ENCODE data around the gene RNASE4. TPM values are rescaled to one million over a fixed set of nuclear protein-coding genes. Genes with fewer than 3 reads are reported as not detected.
A peak's percentile ranks its signal among the peaks of the same experiment; 100 is the strongest.
"Not testable (repeated sequence)": the region's sequence is repeated elsewhere in the genome, so short reads cannot be mapped to it uniquely, and the experiment has no call there.

Gene RNASE4
- 100 to 1,000 TPM in 1 of 2 donors, 10 to 100 TPM in 1; 71.6 to 150 TPM for total RNA-seq

GRCh38 chr14:20683891-20684661 lies at the start of gene RNASE4:
Gene RNASE4 (plus strand): TSS chr14:20684560. CDS start chr14:20699372, 14,812 bp downstream.
- no peaks in the 10 kb centered on the region for H3K9me3 ChIP-seq
- H3K27ac ChIP-seq: peak within 1 kb of the TSS; percentile 99 to 100
- DNase-seq (ENCODE audit: low spot score): peak; percentile 93
- peak within 1 kb of the TSS; percentile 65 to 73 for H3K4me3 ChIP-seq
- intact Hi-C loops (cut with DNase I): loop anchor here (2.0 to 5.0 kb wide), 6 partner anchors 52 to 418 kb away; partner anchors contain the start of genes PARP2, PIP4P1, TEP1 and TMEM253
- no peaks in the 10 kb centered on the region for H3K36me3 ChIP-seq
- WGBS: under 1% methylated on average over 39 of the region's 42 CpGs
- TF ChIP-seq POLR2A (IDR thresholded peaks at IDR 0.05) (peak; percentile 79), POLR2AphosphoS5 (IDR thresholded peaks at IDR 0.05) (peak; percentile 83), CTCF (IDR thresholded peaks at IDR 0.05) (no peak)
- H3K4me1 ChIP-seq (replicated peaks): no peaks in the 10 kb centered on the region
- H3K27me3 ChIP-seq (replicated peaks; ENCODE audit: insufficient read depth): no peaks in the 10 kb centered on the region

GRCh38 chr14:20641591-20641990 lies 42.8 kb upstream of the RNASE4 start, which contains the start of gene OR6S1:
Gene OR6S1 (minus strand): TSS chr14:20641691. CDS start chr14:20641691, 0 bp downstream.
- intact Hi-C loops (cut with DNase I): no loop called here
- H3K4me1 ChIP-seq (replicated peaks): no peaks in the 10 kb centered on the region
- no peak for TF ChIP-seq CTCF (IDR thresholded peaks at IDR 0.05)
- no peak for TF ChIP-seq POLR2A (IDR thresholded peaks at IDR 0.05)
- H3K27me3 ChIP-seq (replicated peaks; ENCODE audit: insufficient read depth): no peaks in the 10 kb centered on the region
- 78% methylated on average over 2 of the region's 2 CpGs for WGBS
- H3K36me3 ChIP-seq: no peaks in the 10 kb centered on the region
- no peak for DNase-seq (ENCODE audit: low spot score)
- no peak within 1 kb of the TSS for H3K4me3 ChIP-seq
- no peak within 1 kb of the TSS for H3K27ac ChIP-seq
- no peaks in the 10 kb centered on the region for H3K9me3 ChIP-seq

- H3K27ac ChIP-seq: no peak overlapping the region
- WGBS: 89% methylated on average over 7 of the region's 7 CpGs
- H3K4me3 ChIP-seq: no peak overlapping the region
- H3K4me1 ChIP-seq (replicated peaks): no peaks in the 10 kb centered on the region
- H3K9me3 ChIP-seq: no peaks in the 10 kb centered on the region
- no peaks in the 10 kb centered on the region for H3K36me3 ChIP-seq
- DNase-seq (ENCODE audit: low spot score): no peak
- H3K27me3 ChIP-seq (replicated peaks; ENCODE audit: insufficient read depth): no peaks in the 10 kb centered on the region
- intact Hi-C loops (cut with DNase I): no loop called here
- no peak for TF ChIP-seq POLR2A (IDR thresholded peaks at IDR 0.05)
Measured at GRCh38 chr14:20642182-20642581, 42.2 kb upstream of the RNASE4 start.

GRCh38 chr14:20642755-20643154 lies 41.6 kb upstream of the RNASE4 start:
- WGBS: 14% methylated on average over 3 of the region's 3 CpGs
- not testable (repeated sequence) for H3K27ac ChIP-seq

GRCh38 chr14:20644520-20644919 lies 39.8 kb upstream of the RNASE4 start:
- WGBS: 98% methylated on average over 2 of the region's 2 CpGs
- TF ChIP-seq POLR2AphosphoS5 (IDR thresholded peaks at IDR 0.05): no peak
- no peak for TF ChIP-seq CTCF (IDR thresholded peaks at IDR 0.05)
- no peak for TF ChIP-seq POLR2A (IDR thresholded peaks at IDR 0.05)
- Histone ChIP-seq H3K27me3 (replicated peaks; ENCODE audit: insufficient read depth) (no peaks in the 10 kb centered on the region), H3K4me3 (no peak overlapping the region), H3K9me3 (no peaks in the 10 kb centered on the region), H3K36me3 (no peaks in the 10 kb centered on the region), H3K4me1 (replicated peaks) (no peaks in the 10 kb centered on the region), H3K27ac (no peak overlapping the region)
- DNase-seq (ENCODE audit: low spot score): no peak
- intact Hi-C loops (cut with DNase I): no loop called here

More at GRCh38 chr14:20642755-20643154, 41.6 kb upstream of the RNASE4 start:
- H3K27me3 ChIP-seq (replicated peaks; ENCODE audit: insufficient read depth); H3K36me3 ChIP-seq; DNase-seq (ENCODE audit: low spot score); H3K4me1 ChIP-seq (replicated peaks); H3K9me3 ChIP-seq; intact Hi-C loops (cut with DNase I); H3K4me3 ChIP-seq: not testable (repeated sequence)

GRCh38 chr14:20645481-20645880 lies 38.9 kb upstream of the RNASE4 start:
- H3K4me3 ChIP-seq: no peak overlapping the region
- H3K4me1 ChIP-seq (replicated peaks): no peaks in the 10 kb centered on the region
- intact Hi-C loops (cut with DNase I): no loop called here
- H3K9me3 ChIP-seq: no peaks in the 10 kb centered on the region
- no peak for DNase-seq (ENCODE audit: low spot score)
- no peak overlapping the region for H3K27ac ChIP-seq
- WGBS: 100% methylated on average over 1 of the region's 1 CpG
- no peak for TF ChIP-seq POLR2AphosphoS5 (IDR thresholded peaks at IDR 0.05)
- no peak for TF ChIP-seq POLR2A (IDR thresholded peaks at IDR 0.05)
- no peak for TF ChIP-seq CTCF (IDR thresholded peaks at IDR 0.05)
- no peaks in the 10 kb centered on the region for H3K27me3 ChIP-seq (replicated peaks; ENCODE audit: insufficient read depth)
- H3K36me3 ChIP-seq: no peaks in the 10 kb centered on the region

Data from prostate gland (tissue), 2 donors.